ENCODE results near the gene GRM8.
A peak's percentile ranks its signal among the peaks of the same experiment; 100 is the strongest.

Gene GRM8

GRCh38 chr7:127239814-127240213 is 12.9 kb downstream of the GRM8 start:
- H3K4me3 ChIP-seq (ENCODE audit: control insufficient read depth, low read depth, low read length) = no peak overlapping the region
- DNase-seq (ENCODE audit: low read depth) = no peak
- TF ChIP-seq CTCF (conservative IDR thresholded peaks at IDR 0.05; ENCODE audit: control insufficient read depth, insufficient read depth, low read depth, low read length) = peak; percentile 13

DNA sequence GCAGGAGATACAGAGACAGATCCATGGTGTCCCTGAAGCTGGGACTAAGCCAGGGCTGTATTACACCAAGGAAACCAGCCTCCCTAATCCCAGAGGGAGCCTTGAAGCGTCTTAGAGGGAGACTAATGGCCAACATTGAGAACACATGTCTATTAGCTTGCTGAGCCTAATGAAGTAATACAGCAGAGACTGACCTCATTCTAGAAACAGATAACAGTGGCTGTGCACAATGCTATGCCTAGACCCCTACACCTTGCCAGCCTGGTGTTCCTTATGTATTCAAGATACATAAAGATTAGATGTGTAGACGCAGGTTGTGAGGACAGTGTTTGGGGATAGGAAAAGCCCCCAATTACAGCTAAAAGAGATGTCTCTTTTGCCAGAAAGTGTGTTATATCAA is 19.1 kb downstream of the GRM8 start:
- no peak overlapping the region for H3K4me3 ChIP-seq (ENCODE audit: control insufficient read depth, low read depth, low read length)
- no peak for DNase-seq (ENCODE audit: low read depth)

DNA sequence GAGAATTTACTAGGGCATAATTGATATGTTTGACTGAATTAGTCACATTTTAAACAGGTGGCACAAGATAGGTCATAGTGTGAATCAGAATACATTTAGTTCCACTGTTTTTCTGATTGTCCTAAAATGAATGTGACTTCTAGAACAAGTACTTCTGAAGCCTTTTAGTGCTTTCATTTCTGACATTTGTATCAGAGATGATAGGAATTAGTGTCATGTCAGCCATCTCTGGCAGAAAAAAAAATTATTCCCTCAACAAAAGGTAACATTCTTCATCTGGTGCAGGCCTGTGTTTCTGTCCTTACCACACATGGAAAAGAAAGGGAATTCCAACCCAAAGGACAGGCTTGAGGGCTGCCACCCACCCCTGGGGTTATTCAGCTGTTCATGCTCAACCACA is 21.3 kb downstream of the GRM8 start:
- TF ChIP-seq CTCF (conservative IDR thresholded peaks at IDR 0.05; ENCODE audit: control insufficient read depth, insufficient read depth, low read depth, low read length) = no peak
- no peak for DNase-seq (ENCODE audit: low read depth)
- no peak overlapping the region for H3K4me3 ChIP-seq (ENCODE audit: control insufficient read depth, low read depth, low read length)

More for the DNA sequence above, 19.1 kb downstream of the GRM8 start:
- no peak for TF ChIP-seq CTCF (conservative IDR thresholded peaks at IDR 0.05; ENCODE audit: control insufficient read depth, insufficient read depth, low read depth, low read length)

DNA sequence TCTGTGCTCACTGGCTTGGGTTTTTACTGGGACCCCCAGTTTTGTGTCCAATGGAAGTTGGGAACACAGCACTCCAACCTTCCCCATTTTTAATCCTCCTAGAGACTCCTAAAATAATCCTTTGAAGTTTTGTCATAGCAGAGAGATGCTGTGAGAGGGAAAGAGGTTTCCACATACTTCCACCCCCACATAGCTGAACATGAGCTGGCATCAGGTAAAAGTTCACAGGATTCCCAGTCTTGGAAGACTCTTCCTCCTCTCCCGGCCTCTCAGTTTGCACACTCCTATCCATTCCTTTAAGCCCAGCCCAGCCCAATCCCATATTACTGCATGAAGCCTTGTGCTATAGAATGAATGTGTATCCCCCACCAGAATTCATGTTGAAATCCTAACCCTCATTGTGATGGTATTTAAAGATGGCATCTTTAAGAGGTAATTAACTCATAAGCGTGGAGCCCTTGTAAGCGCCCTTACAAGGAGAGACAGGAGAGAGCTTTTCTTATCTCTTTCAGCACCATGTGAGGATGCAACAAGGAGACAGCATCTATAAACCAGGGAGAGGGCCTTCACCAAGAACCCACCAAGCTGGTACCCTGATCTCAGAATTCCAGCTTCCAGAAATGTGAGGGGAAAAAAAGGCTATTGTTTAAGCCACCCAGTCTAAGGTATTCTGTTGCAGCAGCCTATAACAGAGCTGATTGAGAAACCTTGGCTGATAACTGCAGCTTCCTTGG is 22.4 kb downstream of the GRM8 start:
- no peak for TF ChIP-seq CTCF (conservative IDR thresholded peaks at IDR 0.05; ENCODE audit: control insufficient read depth, insufficient read depth, low read depth, low read length)
- DNase-seq (ENCODE audit: low read depth) = no peak
- H3K4me3 ChIP-seq (ENCODE audit: control insufficient read depth, low read depth, low read length) = no peak overlapping the region

DNA sequence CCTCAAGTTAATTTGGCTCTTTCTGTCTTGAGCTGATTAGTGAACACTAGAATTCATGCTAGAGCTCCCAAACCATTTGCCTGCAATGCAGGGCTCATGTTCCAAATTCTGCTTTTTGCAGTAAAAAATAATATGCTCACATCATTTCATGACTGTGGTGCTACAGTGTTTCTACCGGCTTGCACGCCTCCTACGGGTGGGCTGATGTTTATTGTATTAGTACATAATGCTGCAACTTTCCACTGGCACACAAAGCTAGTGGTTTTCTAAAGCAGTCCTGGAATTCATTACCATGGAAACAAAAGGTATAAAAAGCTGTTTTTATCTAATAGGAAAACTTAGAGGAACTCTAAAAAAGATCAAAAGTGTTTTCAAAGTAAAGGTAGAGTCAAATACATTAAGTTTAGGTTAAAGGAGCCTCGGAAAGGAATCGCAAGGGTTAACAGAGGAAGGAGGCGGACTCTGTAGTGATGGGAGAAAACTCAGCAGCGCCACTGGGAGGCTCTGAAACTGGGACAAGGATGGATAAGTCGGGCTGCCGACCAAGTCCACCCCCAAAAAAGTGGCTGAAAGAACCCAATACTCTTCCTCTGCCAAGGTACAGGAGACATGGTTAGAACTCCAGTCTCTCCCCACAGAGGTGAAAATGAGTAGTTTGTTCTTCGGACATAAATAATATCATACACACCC is 25.9 kb downstream of the GRM8 start:
- H3K4me3 ChIP-seq (ENCODE audit: control insufficient read depth, low read depth, low read length) = no peak overlapping the region
- no peak for TF ChIP-seq CTCF (conservative IDR thresholded peaks at IDR 0.05; ENCODE audit: control insufficient read depth, insufficient read depth, low read depth, low read length)
- DNase-seq (ENCODE audit: low read depth) = no peak

DNA sequence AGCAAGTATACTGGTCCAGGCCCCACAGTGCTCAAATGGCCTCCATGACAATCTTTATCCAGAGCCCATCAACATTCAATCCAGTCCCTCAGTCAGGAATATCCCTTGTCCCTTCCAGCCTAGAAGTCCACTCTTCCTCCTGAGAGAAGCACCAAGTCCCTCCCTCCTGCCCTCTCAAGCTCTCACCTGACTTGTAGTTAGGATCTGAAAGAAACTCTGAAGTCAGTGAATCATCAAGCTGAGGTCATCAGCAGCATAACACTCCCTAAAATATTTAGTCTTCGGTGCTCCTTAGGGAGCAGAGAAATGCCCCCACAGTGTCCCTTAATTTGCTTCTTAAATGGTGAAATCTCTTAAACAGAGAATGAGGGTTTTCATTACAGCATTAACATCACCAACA is 31.0 kb downstream of the GRM8 start:
- H3K4me3 ChIP-seq (ENCODE audit: control insufficient read depth, low read depth, low read length) = no peak overlapping the region
- no peak for TF ChIP-seq CTCF (conservative IDR thresholded peaks at IDR 0.05; ENCODE audit: control insufficient read depth, insufficient read depth, low read depth, low read length)
- DNase-seq (ENCODE audit: low read depth) = no peak
